HG02938 (cell line): ENCODE measurements around the gene MINDY2.
"Not testable (repeated sequence)": the region's sequence is repeated elsewhere in the genome, so short reads cannot be mapped to it uniquely, and the experiment has no call there.

Source experiments
- ATAC-seq: cut with Tn5 transposase; IDR thresholded peaks from one replicate; pipeline ENCODE4 v1.9.1; 2021; ENCODE audit warnings: mild to moderate bottlenecking, moderate library complexity; ENCODE audit not compliant: unreplicated experiment

Gene MINDY2

GRCh38 chr15:58797505-58797904 lies 26.4 kb downstream of the MINDY2 start:
- ATAC-seq: no peak

- no peak for ATAC-seq
These were observed 34.0 kb downstream of the MINDY2 start for GRCh38 chr15:58805095-58805494.

DNA sequence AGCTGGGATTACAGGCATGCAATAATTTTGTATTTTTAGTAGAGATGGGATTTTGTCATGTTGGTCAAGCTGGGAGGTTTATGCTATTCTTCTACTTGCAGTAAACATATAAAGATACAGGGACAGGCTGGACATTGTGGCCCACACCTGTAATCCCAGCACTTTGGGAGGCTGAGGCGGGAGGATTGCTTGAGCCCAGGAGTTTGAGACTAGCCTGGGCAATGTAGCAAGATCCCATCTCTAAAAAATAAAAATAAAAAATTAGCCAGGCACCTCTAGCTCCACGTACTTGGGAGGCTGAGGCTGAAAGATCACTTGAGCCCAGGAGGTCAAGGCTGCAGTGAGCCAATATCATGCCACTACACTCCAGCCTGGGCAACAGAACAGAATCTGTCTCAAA lies 52.2 kb downstream of the MINDY2 start:
- ATAC-seq: not testable (repeated sequence)

DNA sequence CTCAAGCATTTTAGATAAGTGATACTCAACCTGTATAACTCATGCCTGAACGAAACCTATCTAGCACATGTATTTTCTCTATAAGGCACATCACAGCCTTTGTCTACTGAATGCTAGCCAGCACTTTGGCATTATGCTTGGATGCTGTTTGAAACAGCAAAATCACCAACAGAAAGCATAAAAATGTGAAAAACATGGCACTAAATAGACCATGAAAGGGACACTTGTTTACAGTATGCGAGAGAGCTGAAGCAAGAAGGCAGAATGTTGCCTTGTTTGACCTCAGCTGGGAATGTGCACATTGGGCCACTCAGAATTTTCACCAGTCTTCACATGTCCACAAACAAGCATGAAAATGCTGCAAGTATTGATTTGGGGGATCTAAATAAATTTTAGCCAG lies 59.5 kb downstream of the MINDY2 start:
- ATAC-seq: no peak

DNA sequence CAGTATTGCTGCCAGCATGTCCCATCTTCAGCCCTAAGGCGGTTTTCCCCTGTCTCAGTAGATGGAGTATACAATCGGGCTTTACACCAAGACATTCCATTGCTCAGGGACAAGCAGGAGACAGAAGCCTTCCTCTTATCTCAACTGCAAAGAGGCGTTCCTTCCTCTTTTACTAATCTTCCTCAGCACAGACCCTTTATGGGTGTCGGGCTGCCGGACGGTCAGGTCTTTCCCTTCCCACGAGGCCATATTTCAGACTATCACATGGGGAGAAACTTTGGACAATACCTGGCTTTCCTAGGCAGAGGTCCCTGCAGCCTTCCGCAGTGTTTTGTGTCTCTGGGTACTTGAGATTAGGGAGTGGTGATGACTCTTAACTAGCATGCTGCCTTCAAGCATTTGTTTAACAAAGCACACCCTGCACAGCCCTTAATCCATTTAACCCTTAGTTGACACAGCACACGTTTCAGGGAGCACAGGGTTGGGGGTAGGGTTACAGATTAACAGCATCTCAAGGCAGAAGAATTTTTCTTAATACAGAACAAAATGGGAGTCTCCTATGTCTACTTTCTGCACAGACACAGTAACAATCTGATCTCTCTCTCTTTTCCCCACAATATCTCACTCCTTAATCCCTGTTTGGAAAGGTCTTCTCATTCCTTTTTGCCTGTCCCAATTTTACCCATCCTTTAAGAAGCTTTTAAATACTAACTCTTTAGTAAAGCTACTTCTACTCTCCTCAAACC lies 62.8 kb downstream of the MINDY2 start:
- ATAC-seq: not testable (repeated sequence)

GRCh38 chr15:58839485-58839884 lies 68.4 kb downstream of the MINDY2 start:
- no peak for ATAC-seq

DNA sequence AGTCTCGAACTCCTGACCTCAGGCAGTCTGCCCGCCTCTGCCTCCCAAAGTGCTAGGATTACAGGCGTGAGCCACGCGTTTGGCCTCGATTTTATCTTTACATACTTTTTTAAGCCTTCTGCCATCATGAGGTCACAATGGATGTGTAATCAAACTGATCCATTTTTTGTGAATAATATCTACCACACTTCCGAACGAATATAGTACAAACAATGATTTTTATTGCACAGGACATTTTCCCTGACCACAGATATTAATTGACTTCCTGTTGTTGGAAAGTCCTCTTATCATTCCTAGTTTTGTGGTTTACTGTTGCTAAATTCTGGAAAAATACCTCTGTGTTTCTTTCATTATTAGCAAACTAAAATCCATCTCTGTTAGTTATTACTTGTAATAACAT lies 68.9 kb downstream of the MINDY2 start:
- no peak for ATAC-seq

DNA sequence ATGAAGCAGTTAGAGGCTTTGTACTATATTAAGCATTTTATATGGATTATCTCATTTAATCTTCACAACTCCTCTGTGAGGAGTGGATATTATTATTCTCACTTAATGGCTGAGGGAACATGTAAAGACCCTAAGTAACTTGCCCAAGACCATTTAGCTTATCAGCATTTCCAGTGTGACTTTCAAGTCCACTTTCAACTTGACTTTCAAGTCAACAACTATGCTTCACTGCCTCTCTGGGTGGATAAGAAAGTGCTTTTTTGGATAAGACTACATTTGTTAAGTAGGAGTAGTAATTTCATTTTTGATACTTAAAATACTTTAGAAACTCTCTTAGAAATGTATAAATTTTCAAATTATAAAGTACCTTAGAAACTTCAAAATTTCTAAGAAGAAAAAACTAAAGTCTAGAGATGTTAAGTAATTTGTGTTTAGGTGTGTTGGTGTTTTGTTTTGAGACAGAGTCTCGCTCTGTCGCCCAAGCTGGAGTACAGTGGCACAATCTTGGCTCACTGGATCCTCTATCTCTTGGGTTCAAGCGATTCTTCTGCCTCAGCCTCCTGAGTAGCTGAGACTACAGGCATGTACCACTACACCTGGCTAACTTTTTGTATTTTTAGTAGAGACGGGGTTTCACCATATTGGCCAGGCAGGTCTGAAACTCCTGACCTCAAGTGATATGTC lies 71.8 kb downstream of the MINDY2 start:
- no peak for ATAC-seq

DNA sequence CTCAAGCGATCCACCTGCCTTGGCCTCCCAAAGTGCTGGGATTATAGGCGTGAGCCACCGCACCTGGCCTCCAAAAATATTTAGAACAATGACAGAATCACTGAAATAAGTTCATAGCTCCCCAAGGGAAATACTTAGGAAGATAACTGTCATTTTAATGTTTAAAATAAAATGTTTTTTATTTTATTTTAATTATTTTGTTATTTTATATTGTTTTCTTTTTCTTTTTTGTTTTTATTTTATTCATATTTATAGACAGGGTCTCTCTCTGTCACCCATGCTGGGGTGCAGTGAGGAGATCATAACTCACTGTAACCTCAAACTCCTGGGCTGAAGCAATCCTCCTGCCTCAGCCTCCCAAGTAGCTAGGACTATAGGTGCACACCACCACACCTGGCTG lies 80.1 kb downstream of the MINDY2 start:
- ATAC-seq: not testable (repeated sequence)

DNA sequence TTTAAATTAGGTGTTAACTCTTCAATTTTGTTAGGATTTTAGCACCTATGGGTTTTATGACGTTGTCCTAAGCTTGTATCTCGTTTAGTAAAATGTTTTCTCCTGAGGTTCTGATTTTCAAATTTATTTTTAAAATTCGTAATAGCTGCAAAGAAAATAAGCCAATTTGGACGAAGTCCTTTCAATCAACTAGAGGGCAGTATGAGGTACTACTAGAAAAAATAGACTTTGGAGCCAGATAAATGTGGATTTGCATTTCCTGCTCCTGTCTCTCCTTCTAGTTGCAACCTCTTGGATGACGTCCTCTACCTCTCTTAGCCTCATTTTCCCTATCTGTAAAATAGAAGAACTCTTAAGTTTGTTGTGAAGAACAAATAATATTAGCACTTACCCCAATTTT lies 81.2 kb downstream of the MINDY2 start:
- ATAC-seq: no peak

DNA sequence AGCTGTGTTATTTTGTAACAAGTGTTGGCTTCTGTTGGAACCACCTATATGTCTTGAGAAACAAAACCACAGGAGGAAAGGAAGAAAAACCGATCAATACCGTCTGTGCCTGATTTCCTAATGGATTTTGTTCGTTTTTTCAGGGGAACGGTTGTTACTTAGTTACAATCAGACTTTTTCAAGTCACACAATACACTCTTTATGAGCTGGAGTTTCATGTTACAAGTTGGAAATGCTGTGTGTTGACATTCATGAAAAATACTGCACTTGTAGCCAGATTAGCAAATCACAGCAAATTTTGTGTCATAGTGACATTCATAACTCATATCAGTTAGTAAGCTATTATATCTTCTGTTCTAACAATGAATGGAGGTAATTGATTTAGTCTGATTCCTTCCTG lies 83.5 kb downstream of the MINDY2 start:
- ATAC-seq: no peak

GRCh38 chr15:58856086-58856485 lies 85.0 kb downstream of the MINDY2 start:
- ATAC-seq: no peak

DNA sequence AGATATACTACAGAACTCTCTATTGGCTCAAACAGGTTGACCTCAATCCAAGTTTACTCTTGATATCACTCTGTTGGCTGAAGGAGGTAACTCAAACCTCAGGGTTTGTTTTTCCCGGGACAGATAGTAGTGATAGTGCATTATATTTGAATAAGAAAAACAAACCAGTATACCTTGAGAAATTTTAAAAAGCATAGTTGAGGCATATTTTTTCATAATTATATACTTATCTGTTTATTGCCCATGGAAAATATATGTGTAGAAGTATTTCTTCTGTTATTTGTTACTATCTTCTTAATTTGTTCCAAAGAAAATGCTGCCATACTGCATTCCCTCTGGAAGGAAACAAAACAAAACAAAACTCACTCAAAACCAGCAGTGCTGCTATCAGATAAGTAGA lies 85.5 kb downstream of the MINDY2 start:
- ATAC-seq: not testable (repeated sequence)

DNA sequence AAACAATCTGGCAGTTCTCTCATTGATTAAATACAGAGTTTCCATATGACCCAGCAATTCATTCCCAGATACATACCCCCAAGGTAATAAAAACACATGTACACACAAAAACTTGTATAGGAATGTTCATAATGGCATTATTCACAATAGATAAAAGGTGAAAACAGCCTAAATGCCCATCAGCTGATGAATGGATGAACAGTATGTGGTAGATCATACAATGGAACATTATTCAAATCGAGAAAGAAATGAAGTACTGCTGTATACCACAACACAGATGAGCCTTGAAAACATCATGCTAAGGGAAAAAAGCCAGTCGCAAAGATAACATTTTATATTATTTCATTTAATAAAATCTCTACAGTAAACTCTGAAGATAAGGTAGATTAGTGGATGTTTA lies 91.2 kb downstream of the MINDY2 start:
- no peak for ATAC-seq

DNA sequence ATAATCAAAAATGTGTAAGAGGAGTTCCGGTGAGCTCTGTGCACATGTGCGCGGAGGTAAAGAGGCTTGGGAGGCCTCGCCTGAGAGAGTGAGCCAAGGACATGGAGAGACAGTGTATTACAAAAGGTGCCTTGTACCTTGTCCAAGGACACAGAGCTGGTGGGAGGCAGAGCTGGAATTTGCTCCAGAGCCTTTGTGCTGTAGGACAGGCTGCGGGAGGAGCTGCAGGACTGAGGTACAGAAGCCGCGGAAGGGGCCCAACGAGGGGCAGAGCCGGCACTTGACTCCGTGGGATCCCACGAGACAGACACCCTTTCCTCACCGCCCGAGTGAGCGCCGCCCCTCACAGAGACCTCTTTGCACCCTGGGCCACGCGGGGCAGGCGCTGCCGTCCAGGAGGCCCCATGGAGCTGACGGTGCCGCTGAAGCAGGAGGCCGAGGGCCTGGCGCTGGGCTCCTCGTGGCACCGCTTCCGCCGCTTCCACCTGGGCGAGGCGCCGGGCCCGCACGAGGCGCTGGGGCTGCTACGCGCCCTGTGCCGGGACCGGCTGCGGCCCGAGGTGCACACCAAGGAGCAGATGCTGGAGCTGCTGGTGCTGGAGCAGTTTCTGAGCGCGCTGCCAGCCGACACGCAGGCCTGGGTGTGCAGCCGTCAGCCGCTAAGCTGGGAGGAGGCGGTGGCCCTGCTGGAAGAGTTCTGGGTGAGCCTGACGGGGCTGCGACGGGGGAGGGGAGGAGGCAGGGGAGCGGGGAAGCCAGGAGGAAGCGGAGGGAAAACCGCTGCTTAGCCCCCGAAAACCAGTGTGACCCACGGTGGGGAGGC lies 93.7 kb downstream of the MINDY2 start:
- no peak for ATAC-seq

GRCh38 chr15:58865425-58865880 lies 94.4 kb downstream of the MINDY2 start:
- no peak for ATAC-seq

DNA sequence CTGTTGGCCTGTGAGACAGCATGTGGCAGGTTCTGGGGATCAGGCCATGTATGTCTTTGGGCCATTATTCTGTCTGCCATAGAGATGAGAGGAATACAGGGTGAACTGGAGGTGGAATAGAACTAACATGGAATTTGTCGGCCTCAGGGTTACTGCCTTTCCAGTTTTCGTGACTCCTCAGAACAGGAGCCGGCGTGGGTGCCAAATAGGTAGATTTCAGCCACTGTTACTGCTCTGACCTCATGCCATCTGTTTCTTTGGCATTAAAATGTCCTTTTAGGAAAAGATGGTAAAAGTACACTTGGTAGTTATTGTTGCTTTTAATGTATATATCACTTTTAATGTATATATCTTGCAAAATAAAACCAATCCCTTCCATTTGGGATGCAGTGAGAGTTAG lies 96.8 kb downstream of the MINDY2 start:
- ATAC-seq: no peak

GRCh38 chr15:58870451-58870850 lies 99.3 kb downstream of the MINDY2 start:
- ATAC-seq: no peak

- no peak for ATAC-seq
These were observed 102.2 kb downstream of the MINDY2 start for GRCh38 chr15:58873267-58873666.

DNA sequence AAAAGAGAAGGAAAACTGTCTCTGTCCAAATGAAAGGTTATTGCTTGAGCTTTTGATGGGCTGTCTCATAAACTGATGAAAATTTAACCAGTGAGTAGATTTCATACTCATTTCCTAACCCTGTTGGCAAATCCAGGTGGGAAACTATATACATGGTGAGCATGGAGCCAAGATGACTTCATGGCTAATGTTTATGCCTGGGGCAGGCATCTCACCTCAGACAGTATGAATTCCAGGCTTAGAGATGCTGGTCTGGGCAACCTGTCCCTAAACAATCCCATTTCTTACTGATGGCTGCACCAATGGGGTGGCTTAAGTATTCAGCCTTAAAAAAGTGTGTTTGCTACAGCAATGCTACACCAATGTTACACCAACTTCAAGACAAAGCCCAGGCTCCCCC lies 104.2 kb downstream of the MINDY2 start:
- no peak for ATAC-seq

DNA sequence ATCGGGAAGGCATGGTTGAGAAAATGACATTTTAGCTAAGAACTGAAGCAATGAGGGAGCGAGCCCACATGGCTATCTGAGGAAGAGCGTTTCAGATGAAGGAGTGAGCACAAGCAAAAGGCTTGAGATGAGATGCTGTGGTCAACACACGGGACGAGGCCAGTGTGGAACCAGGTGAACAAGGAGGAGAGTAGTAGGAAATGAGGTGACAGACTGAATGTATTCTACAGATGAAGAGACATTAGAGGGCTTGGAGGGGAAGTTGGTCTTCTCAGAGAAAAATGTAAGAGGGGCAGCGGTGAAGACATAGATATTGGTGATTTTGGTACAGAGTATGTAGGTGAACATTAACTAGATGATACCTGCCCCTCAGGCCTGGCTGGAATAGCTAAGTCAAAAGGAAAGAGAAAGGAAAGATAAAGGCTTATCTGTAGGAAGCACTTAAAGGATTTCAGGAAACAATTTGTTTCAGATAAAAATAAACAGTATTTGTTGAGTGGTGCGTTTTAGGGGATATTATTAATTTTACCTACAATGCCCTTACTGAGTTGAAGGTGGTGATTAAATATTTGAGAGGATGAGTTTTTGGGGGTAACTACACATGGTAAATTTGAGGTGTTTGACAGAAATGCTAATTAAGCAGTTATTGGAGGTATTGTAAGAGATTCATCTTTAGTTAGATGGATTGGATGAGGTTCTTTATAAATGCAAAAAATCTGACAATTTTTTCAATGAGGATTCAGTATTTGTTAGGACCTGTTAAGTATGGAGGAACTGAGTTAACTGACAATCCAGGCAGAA lies 105.4 kb downstream of the MINDY2 start:
- no peak for ATAC-seq
